ENCODE data around the gene GLYATL1. TPM values are rescaled to one million over a fixed set of nuclear protein-coding genes. Genes with fewer than 3 reads are reported as not detected.

GLYATL1 gene
- total and polyA plus RNA-seq, 2 of the 13 experiments (the other 11 are each of a cell fraction or from before 2014, with no cell fraction given), result 0.17 TPM; not detected in 1

- no peak for TF ChIP-seq ZNF781 (CRISPR knock-in tag; IDR thresholded peaks at IDR 0.05; ENCODE audit: borderline replicate concordance, not compliant biosample characterization)
- peak; percentile 96 for TF ChIP-seq CREB1 (IDR thresholded peaks at IDR 0.05)
- no peak for TF ChIP-seq CREB1 (CRISPR knock-in tag; IDR thresholded peaks at IDR 0.05)
- peak; percentile 98 for TF ChIP-seq ATF7 (IDR thresholded peaks at IDR 0.05)
- no peak for TF ChIP-seq ATF7 (CRISPR knock-in tag; IDR thresholded peaks at IDR 0.05)
- H3K4me2 ChIP-seq (ENCODE audit: low read depth, low read length), result no peak overlapping the region
- 5% methylated on average over 5 of the region's 5 CpGs for WGBS (ENCODE audit: low lambda C conversion rate)
- H3K36me3 ChIP-seq (replicated peaks in 1 of 2; ENCODE audit: control insufficient read depth in 1 of 2, insufficient read depth in 2 of 2, low read length in 2 of 2), result no peaks in the 10 kb centered on the region
- FAIRE-seq (no peak), DNase-seq (ENCODE audit: low spot score) (no peak), ATAC-seq (no peak)
- H3K9me3 ChIP-seq (ENCODE audit: low read length), result no peaks in the 10 kb centered on the region
- no peaks in the 10 kb centered on the region for H3K27me3 ChIP-seq (ENCODE audit: control insufficient read depth in 1 of 2, insufficient read depth in 2 of 2, low read length in 2 of 2)
- no peaks in the 10 kb centered on the region for H3K4me1 ChIP-seq (ENCODE audit: insufficient read depth, low read length)
- no peak overlapping the region for H3K9ac ChIP-seq (ENCODE audit: insufficient read depth, low read depth, low read length)
- no peak overlapping the region for H2AFZ ChIP-seq (ENCODE audit: low read length)
- H3K4me3 ChIP-seq (replicated peaks in 1 of 3; ENCODE audit: insufficient read depth in 1 of 3, low read depth in 2 of 3, low read length in 3 of 3), result no peak overlapping the region
- H3K79me2 ChIP-seq (ENCODE audit: insufficient read depth, low read length), result no peaks in the 10 kb centered on the region
- no peaks in the 10 kb centered on the region for H4K20me1 ChIP-seq (ENCODE audit: insufficient read depth, low read length)
- H3K27ac ChIP-seq (ENCODE audit: extremely low read length, insufficient read depth, low read length), result no peak overlapping the region
- POLR2A ChIA-PET, result no interaction called here
- no TSS peak for BruUV-seq (replicated peaks)
- CTCF ChIA-PET (ENCODE audit: low intra/inter-chr PET ratio, low total read pairs), result interaction anchor here (0.8 kb wide), 1 partner anchor 101 kb away, joined by 5 read pairs; no protein-coding TSS in a partner anchor
- in situ Hi-C loops (cut with HindIII; ENCODE audit: extremely low pct_ligation_motif_present, low pct_unique_long_range_greater_than_20kb) (no loop called here), intact Hi-C loops (cut with micrococcal nuclease; ENCODE audit: unreplicated experiment) (loop anchor here (1.0 kb wide), 2 partner anchors 100 to 200 kb away; no protein-coding TSS in a partner anchor)
Observed at GRCh38 chr11:58957922-58958321, 18.6 kb downstream of the GLYATL1 start.

- ATAC-seq, result 0 out of 3 replicates have a peak, but pooled peaks have one; percentile 41
- intact Hi-C loops (cut with micrococcal nuclease; ENCODE audit: unreplicated experiment), result loop anchor here (1.0 kb wide), 2 partner anchors 100 to 200 kb away; no protein-coding TSS in a partner anchor
- H4K20me1 ChIP-seq (ENCODE audit: insufficient read depth, low read length), result no peaks in the 10 kb centered on the region
- H3K79me2 ChIP-seq (ENCODE audit: insufficient read depth, low read length), result no peaks in the 10 kb centered on the region
- no peak overlapping the region for H3K27ac ChIP-seq (ENCODE audit: extremely low read length, insufficient read depth, low read length)
- H3K27me3 ChIP-seq (ENCODE audit: control insufficient read depth in 1 of 2, insufficient read depth in 2 of 2, low read length in 2 of 2), result no peaks in the 10 kb centered on the region
- BruUV-seq (replicated peaks), result no TSS peak
- POLR2A ChIA-PET, result no interaction called here
- peak; percentile 39 for FAIRE-seq
- no peak overlapping the region for H3K4me3 ChIP-seq (replicated peaks in 1 of 3; ENCODE audit: insufficient read depth in 1 of 3, low read depth in 2 of 3, low read length in 3 of 3)
- DNase-seq (ENCODE audit: low spot score), result peak; percentile 23
- H3K4me2 ChIP-seq (ENCODE audit: low read depth, low read length), result no peak overlapping the region
- no peaks in the 10 kb centered on the region for H3K4me1 ChIP-seq (ENCODE audit: insufficient read depth, low read length)
- in situ Hi-C loops (cut with HindIII; ENCODE audit: extremely low pct_ligation_motif_present, low pct_unique_long_range_greater_than_20kb), result no loop called here
- no peaks in the 10 kb centered on the region for H3K36me3 ChIP-seq (replicated peaks in 1 of 2; ENCODE audit: control insufficient read depth in 1 of 2, insufficient read depth in 2 of 2, low read length in 2 of 2)
- WGBS (ENCODE audit: low lambda C conversion rate), result 0% methylated on average over 2 of the region's 2 CpGs
- no peaks in the 10 kb centered on the region for H3K9me3 ChIP-seq (ENCODE audit: low read length)
- no peak overlapping the region for H2AFZ ChIP-seq (ENCODE audit: low read length)
- no peak overlapping the region for H3K9ac ChIP-seq (ENCODE audit: insufficient read depth, low read depth, low read length)
- peak; percentile 17; the same call in 1 of the 2 replicates for TF ChIP-seq SMC3 (IDR thresholded peaks at IDR 0.05; ENCODE audit: low read length)
- no peak for TF ChIP-seq ZNF34 (CRISPR knock-in tag; IDR thresholded peaks at IDR 0.05; ENCODE audit: borderline replicate concordance)
- TF ChIP-seq CTCF (CRISPR knock-in tag; IDR thresholded peaks at IDR 0.05), result peak; percentile 57
- CTCF ChIA-PET (ENCODE audit: low intra/inter-chr PET ratio, low total read pairs), result interaction anchor here (0.8 kb wide), 1 partner anchor 100 kb away, joined by 5 read pairs; no protein-coding TSS in a partner anchor
Observed at GRCh38 chr11:58958500-58958899, 19.2 kb downstream of the GLYATL1 start.
